Measurements from ENCODE around the gene BAX.

- TF ChIP-seq CTCF (IDR thresholded peaks at IDR 0.05), result no peak
- TF ChIP-seq POLR2A (IDR thresholded peaks at IDR 0.05), result no peak
These were observed 14.1 kb downstream of the BAX start for GRCh38 chr19:48968813-48969218.

All from adrenal gland (tissue), 5 donors.